Nucleus accumbens (tissue), 56 donors: ENCODE data around the gene CCT8.

Source experiments
- DNase-seq, 56 donors: peaks; one replicate each; lab custom pipeline; 2025; lab: John Stamatoyannopoulos, UW

Gene CCT8

GRCh38 chr21:29073222-29074006 is at the start of gene CCT8:
Gene CCT8 (minus strand): TSS chr21:29073648. CDS start chr21:29073590, 58 bp downstream.
- DNase-seq: peak; percentile 79 to 99 (median 97)

GRCh38 chr21:29121759-29122158 is 48.3 kb upstream of the CCT8 start:
- DNase-seq: no peak

- DNase-seq: no peak
Measured at GRCh38 chr21:29117372-29117955, 44.0 kb upstream of the CCT8 start.

- no peak for DNase-seq
Measured at GRCh38 chr21:29115899-29116298, 42.5 kb upstream of the CCT8 start.

- DNase-seq: no peak
Measured at GRCh38 chr21:29114765-29115500, 41.5 kb upstream of the CCT8 start.

- no peak for DNase-seq
Measured at GRCh38 chr21:29105218-29105617, 31.8 kb upstream of the CCT8 start.

- no peak for DNase-seq
Measured at GRCh38 chr21:29104239-29104708, 30.8 kb upstream of the CCT8 start.

GRCh38 chr21:29102791-29103257 is 29.4 kb upstream of the CCT8 start:
- DNase-seq: no peak

GRCh38 chr21:29098156-29098555 is 24.7 kb upstream of the CCT8 start:
- DNase-seq: no peak

- DNase-seq: no peak
Measured at GRCh38 chr21:29096218-29097015, 23.0 kb upstream of the CCT8 start.

- no peak for DNase-seq
Measured at GRCh38 chr21:29092102-29092959, 18.9 kb upstream of the CCT8 start.

GRCh38 chr21:29091033-29091432 is 17.6 kb upstream of the CCT8 start:
- DNase-seq: no peak

GRCh38 chr21:29085106-29085752 is 11.8 kb upstream of the CCT8 start:
- no peak for DNase-seq

- DNase-seq: no peak
Measured at GRCh38 chr21:29084372-29084771, 10.9 kb upstream of the CCT8 start.

GRCh38 chr21:29083306-29083705 is 9.9 kb upstream of the CCT8 start:
- DNase-seq: no peak

- no peak for DNase-seq
Measured at GRCh38 chr21:29082046-29082815, 8.8 kb upstream of the CCT8 start.

GRCh38 chr21:29080454-29080941 is 7.0 kb upstream of the CCT8 start:
- DNase-seq: no peak
